Activated CD4-positive, alpha-beta T cell treated with anti-CD3 and anti-CD28 coated beads, Interleukin-10, Interleukin-2, amounts not matched to agents 100 ng/mL and 50 ng/mL, durations not matched to agents 16 hours and 8 hours (primary cell): Measurements from ENCODE around the gene EXD3.
A peak's percentile ranks its signal among the peaks of the same experiment; 100 is the strongest.
"Not testable (repeated sequence)": the region's sequence is repeated elsewhere in the genome, so short reads cannot be mapped to it uniquely, and the experiment has no call there.

Experiments used
- DNase-seq: peaks from one replicate; pipeline ENCODE4 v3.0.0-alpha.2; 2020

The EXD3 gene

GRCh38 chr9:137458194-137459151, 35.5 kb upstream of the EXD3 start:
- no peak for DNase-seq

GRCh38 chr9:137457406-137458193, 34.6 kb upstream of the EXD3 start:
- DNase-seq: no peak

- DNase-seq: no peak
Measured at GRCh38 chr9:137456864-137457405, 34.0 kb upstream of the EXD3 start.

- no peak for DNase-seq
Measured at GRCh38 chr9:137456061-137456863, 33.3 kb upstream of the EXD3 start.

- no peak for DNase-seq
Measured at GRCh38 chr9:137455359-137455991, 32.5 kb upstream of the EXD3 start.

- no peak for DNase-seq
Measured at GRCh38 chr9:137454597-137455358, 31.8 kb upstream of the EXD3 start.

- no peak for DNase-seq
Measured at GRCh38 chr9:137454145-137454596, 31.2 kb upstream of the EXD3 start.

GRCh38 chr9:137453643-137454081, 30.7 kb upstream of the EXD3 start:
- DNase-seq: peak; percentile 78

- DNase-seq: no peak
Measured at GRCh38 chr9:137452761-137453642, 30.0 kb upstream of the EXD3 start.

- DNase-seq: no peak
Measured at GRCh38 chr9:137452006-137452760, 29.2 kb upstream of the EXD3 start.

GRCh38 chr9:137451264-137452005, 28.5 kb upstream of the EXD3 start:
- DNase-seq: not testable (repeated sequence)

GRCh38 chr9:137450539-137451222, 27.7 kb upstream of the EXD3 start:
- DNase-seq: not testable (repeated sequence)

GRCh38 chr9:137449931-137450538, 27.1 kb upstream of the EXD3 start:
- no peak for DNase-seq

- DNase-seq: no peak
Measured at GRCh38 chr9:137449081-137449844, 26.3 kb upstream of the EXD3 start.

- DNase-seq: no peak
Measured at GRCh38 chr9:137448602-137448962, 25.6 kb upstream of the EXD3 start.

- no peak for DNase-seq
Measured at GRCh38 chr9:137447722-137448601, 25.0 kb upstream of the EXD3 start.
